Endodermal cell (in vitro differentiated cells): ENCODE data around the gene PPP2R2C. TPM values are rescaled to one million over a fixed set of nuclear protein-coding genes. Genes with fewer than 3 reads are reported as not detected.

Source experiments
- DNase-seq: peaks from one replicate; pipeline ENCODE4 v3.0.0-alpha.2; 2017
- H3K27ac ChIP-seq: 2 replicates; pipeline ENCODE4 v1.5.1; 2013; ENCODE audit warnings: mild to moderate bottlenecking, low read depth, low read length, moderate library complexity
- H3K27me3 ChIP-seq: 2 replicates; pipeline ENCODE4 v1.6.1; 2013; ENCODE audit warnings: mild to moderate bottlenecking, low read length, moderate library complexity; ENCODE audit not compliant: insufficient read depth, control insufficient read depth, poor library complexity, severe bottlenecking
- H3K36me3 ChIP-seq: 2 replicates; pipeline ENCODE4 v1.7.0; 2013; ENCODE audit warnings: mild to moderate bottlenecking, low read length, moderate library complexity; ENCODE audit not compliant: control insufficient read depth, insufficient read depth
- H3K4me1 ChIP-seq: one replicate; pipeline ENCODE4 v1.7.0; 2013; ENCODE audit warnings: low read length; ENCODE audit not compliant: control insufficient read depth, insufficient read depth
- H3K4me3 ChIP-seq: 2 replicates; pipeline ENCODE4 v1.5.1; 2013; ENCODE audit warnings: mild to moderate bottlenecking, low read length, moderate library complexity
- H3K9ac ChIP-seq: 2 replicates; pipeline ENCODE4 v1.6.1; 2013; ENCODE audit warnings: mild to moderate bottlenecking, low read length, moderate library complexity; ENCODE audit not compliant: poor library complexity, severe bottlenecking; ENCODE audit errors: extremely low read depth
- H3K9me3 ChIP-seq: 2 replicates; pipeline ENCODE4 v1.6.1; 2013; ENCODE audit warnings: mild to moderate bottlenecking, low read length, moderate library complexity; ENCODE audit not compliant: control insufficient read depth
- H3K27ac Mint-ChIP-seq: 2 replicates; pipeline ENCODE4 v1.8.0; 2020; ENCODE audit warnings: mixed read lengths
- H3K27me3 Mint-ChIP-seq: 2 replicates; pipeline ENCODE4 v1.8.0; 2021; ENCODE audit warnings: mild to moderate bottlenecking, mixed read lengths; ENCODE audit not compliant: insufficient read depth
- H3K36me3 Mint-ChIP-seq: 2 replicates; pipeline ENCODE4 v1.8.0; 2020; ENCODE audit warnings: low read depth, mixed read lengths
- H3K4me1 Mint-ChIP-seq: 2 replicates; pipeline ENCODE4 v1.8.0; 2020; ENCODE audit warnings: mixed read lengths
- H3K4me3 Mint-ChIP-seq: 2 replicates; pipeline ENCODE4 v1.8.0; 2020; ENCODE audit warnings: mild to moderate bottlenecking, moderate library complexity, mixed read lengths
- H3K9me3 Mint-ChIP-seq: 2 replicates; pipeline ENCODE4 v1.8.0; 2020; ENCODE audit warnings: mild to moderate bottlenecking, mixed read lengths
- WGBS, 2 experiments: methylation state at CpG; one replicate each; pipeline versions ENCODE4 v1.1.5 to v1.1.7; 2013; ENCODE audit warnings: missing lambda C conversion rate in 2 of 2, mixed read lengths in 1 of 2; ENCODE audit not compliant: insufficient coverage in 1 of 2, insufficient read length in 1 of 2; 5-methylcytosine and 5-hydroxymethylcytosine counted together
- total RNA-seq, 2 donors: library from RNA; stranded (reverse); fragmentation: NEBNext Ultra II Directional in 1 of 2; extraction: Animal tissue kit (Norgen Biotek cat#: 25700) in 1 of 2; gene quantifications; 2 replicates in 1 of 2; 3 replicates in 1 of 2; pipeline ENCODE4 v1.2.1, GENCODE V29; 2021
- TF ChIP-seq, protein P1 (sequence below): fragments of 200-600 bp; sonication (generic); conservative IDR thresholded peaks from 2 replicates; pipeline ENCODE4 v1.5.0; 2021; ENCODE audit warnings: antibody characterized with exemption, mild to moderate bottlenecking

PPP2R2C gene
- total RNA-seq, 2 donors from 2014 or later: 4.4 to 19.2 TPM

DNA sequence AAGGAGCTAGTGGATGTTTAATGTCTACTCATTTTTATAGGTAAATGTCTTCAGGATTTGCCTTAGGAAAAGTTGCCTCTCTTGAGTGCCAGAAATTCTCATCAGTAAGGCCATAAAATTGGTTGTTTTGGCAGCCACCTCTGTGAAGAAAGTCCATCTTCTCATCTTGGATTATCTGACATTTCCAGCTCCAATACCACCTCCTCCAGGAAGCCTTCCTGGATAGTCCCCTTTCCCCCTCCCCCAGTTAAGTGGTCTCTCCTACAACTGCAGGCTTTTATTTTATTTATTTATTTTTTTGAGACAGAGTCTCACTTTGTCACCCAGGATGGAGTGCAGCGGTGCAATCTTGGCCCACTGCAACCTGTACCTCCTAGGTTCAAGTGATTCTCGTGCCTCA lies 87.1 kb downstream of the PPP2R2C start:
- Mint-ChIP-seq H3K9me3 (no peaks in the 10 kb centered on the region), H3K27ac (no peak overlapping the region), H3K36me3 (no peaks in the 10 kb centered on the region), H3K4me3 (no peak overlapping the region), H3K27me3 (no peaks in the 10 kb centered on the region), H3K4me1 (no peaks in the 10 kb centered on the region)
- no peak for DNase-seq
- no peak overlapping the region for H3K9ac ChIP-seq
- TF ChIP-seq, protein P1, sequence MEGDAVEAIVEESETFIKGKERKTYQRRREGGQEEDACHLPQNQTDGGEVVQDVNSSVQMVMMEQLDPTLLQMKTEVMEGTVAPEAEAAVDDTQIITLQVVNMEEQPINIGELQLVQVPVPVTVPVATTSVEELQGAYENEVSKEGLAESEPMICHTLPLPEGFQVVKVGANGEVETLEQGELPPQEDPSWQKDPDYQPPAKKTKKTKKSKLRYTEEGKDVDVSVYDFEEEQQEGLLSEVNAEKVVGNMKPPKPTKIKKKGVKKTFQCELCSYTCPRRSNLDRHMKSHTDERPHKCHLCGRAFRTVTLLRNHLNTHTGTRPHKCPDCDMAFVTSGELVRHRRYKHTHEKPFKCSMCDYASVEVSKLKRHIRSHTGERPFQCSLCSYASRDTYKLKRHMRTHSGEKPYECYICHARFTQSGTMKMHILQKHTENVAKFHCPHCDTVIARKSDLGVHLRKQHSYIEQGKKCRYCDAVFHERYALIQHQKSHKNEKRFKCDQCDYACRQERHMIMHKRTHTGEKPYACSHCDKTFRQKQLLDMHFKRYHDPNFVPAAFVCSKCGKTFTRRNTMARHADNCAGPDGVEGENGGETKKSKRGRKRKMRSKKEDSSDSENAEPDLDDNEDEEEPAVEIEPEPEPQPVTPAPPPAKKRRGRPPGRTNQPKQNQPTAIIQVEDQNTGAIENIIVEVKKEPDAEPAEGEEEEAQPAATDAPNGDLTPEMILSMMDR: no peak
- H3K9me3 ChIP-seq: no peaks in the 10 kb centered on the region
- H3K4me3 ChIP-seq: no peak overlapping the region
- WGBS, 2 experiments: 80 to 100% methylated on average over 1 to 2 of the region's 2 CpGs
- no peaks in the 10 kb centered on the region for H3K36me3 ChIP-seq
- no peaks in the 10 kb centered on the region for H3K4me1 ChIP-seq
- no peak overlapping the region for H3K27ac ChIP-seq
- H3K27me3 ChIP-seq: no peaks in the 10 kb centered on the region

DNA sequence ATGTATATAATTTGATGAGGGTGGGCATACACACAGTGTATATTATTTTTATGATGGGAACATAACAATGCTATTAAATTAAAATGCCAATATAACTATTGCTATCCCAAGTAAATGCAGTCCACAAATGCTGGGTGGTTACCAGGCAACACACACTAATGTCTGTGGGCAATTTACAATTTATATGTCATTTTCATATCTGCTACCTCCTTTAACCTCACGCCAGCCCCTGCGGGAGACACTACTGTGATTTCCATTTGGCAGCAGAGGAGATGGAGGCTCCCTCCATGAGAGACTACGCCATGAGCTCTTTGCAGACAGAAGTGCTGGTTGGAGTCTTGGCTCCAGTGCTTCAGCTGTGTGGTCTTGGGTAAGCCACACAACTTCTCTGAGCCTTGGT lies 87.9 kb downstream of the PPP2R2C start:
- H3K4me1 Mint-ChIP-seq: no peaks in the 10 kb centered on the region
- WGBS, 2 experiments: 86 to 95% methylated on average over 2 to 3 of the region's 3 CpGs
- no peaks in the 10 kb centered on the region for H3K27me3 Mint-ChIP-seq
- no peak overlapping the region for H3K4me3 Mint-ChIP-seq
- Histone ChIP-seq H3K27ac (no peak overlapping the region), H3K9me3 (no peaks in the 10 kb centered on the region), H3K36me3 (no peaks in the 10 kb centered on the region), H3K27me3 (no peaks in the 10 kb centered on the region), H3K4me3 (no peak overlapping the region), H3K4me1 (no peaks in the 10 kb centered on the region), H3K9ac (no peak overlapping the region)
- TF ChIP-seq, protein P1: no peak
- DNase-seq: no peak
- H3K9me3 Mint-ChIP-seq: no peaks in the 10 kb centered on the region
- H3K36me3 Mint-ChIP-seq: no peaks in the 10 kb centered on the region
- no peak overlapping the region for H3K27ac Mint-ChIP-seq

DNA sequence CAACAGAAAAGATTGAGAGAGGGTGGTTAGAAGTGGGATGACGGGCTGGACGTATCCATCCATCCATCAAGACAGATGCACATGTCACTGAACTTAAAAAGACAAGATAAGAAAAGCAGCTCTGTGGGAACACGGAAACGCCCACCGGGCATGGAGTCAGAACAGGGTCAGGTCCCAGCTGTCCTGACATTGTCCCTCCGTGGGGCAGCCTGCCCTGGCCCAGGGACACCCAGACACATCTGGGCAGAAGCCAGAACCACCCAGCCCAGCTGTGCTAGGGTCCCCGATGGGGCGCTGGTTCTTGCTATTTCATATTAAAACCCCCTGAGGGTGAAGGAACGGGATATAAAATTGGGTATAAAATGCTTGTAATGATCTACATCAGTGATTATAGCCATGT lies 88.5 kb downstream of the PPP2R2C start:
- H3K36me3 Mint-ChIP-seq: no peaks in the 10 kb centered on the region

More for the DNA sequence above, 88.5 kb downstream of the PPP2R2C start:
- H3K27me3 ChIP-seq: no peaks in the 10 kb centered on the region
- TF ChIP-seq, protein P1: no peak
- no peak for DNase-seq
- no peaks in the 10 kb centered on the region for H3K4me1 ChIP-seq
- no peaks in the 10 kb centered on the region for H3K27me3 Mint-ChIP-seq
- no peak overlapping the region for H3K4me3 ChIP-seq
- no peak overlapping the region for H3K9ac ChIP-seq
- H3K9me3 Mint-ChIP-seq: no peaks in the 10 kb centered on the region
- H3K27ac Mint-ChIP-seq: no peak overlapping the region
- no peaks in the 10 kb centered on the region for H3K9me3 ChIP-seq
- H3K4me1 Mint-ChIP-seq: no peaks in the 10 kb centered on the region
- H3K36me3 ChIP-seq: no peaks in the 10 kb centered on the region
- 88 to 93% methylated on average over 7 to 9 of the region's 9 CpGs for WGBS, 2 experiments
- H3K4me3 Mint-ChIP-seq: no peak overlapping the region
- H3K27ac ChIP-seq: no peak overlapping the region
